K562 (cell line): ENCODE data around the gene PI4KA. TPM values are rescaled to one million over a fixed set of nuclear protein-coding genes. Genes with fewer than 3 reads are reported as not detected.

Source experiments
- CHD1 ChIP-seq: fragments of 200-600 bp; sonication (generic); IDR thresholded peaks from one replicate; pipeline ENCODE4 v1.6.1; 2012; ENCODE audit warnings: mild to moderate bottlenecking, moderate library complexity, low read length, inconsistent platforms
- ELF2 ChIP-seq: fragments of 250-450 bp; sonication (Bioruptor Pico); IDR thresholded peaks from 2 replicates; pipeline ENCODE4 v1.5.0; 2021; ENCODE audit warnings: mild to moderate bottlenecking
- ELF4 ChIP-seq: fragments of 450-650 bp; formaldehyde crosslinking; IDR thresholded peaks from 2 replicates; pipeline ENCODE4 v1.4.0; 2022; ENCODE audit warnings: missing genetic modification characterization
- JUNB ChIP-seq: fragments of 450-650 bp; formaldehyde crosslinking; conservative IDR thresholded peaks from 2 replicates; pipeline ENCODE4 v1.4.0; 2020; ENCODE audit warnings: mild to moderate bottlenecking
- MEIS2 ChIP-seq: fragments of 450-650 bp; IDR thresholded peaks from 2 replicates; pipeline ENCODE4 v1.6.1; 2014; ENCODE audit warnings: mild to moderate bottlenecking; ENCODE audit not compliant: partially characterized antibody
- MTA2 ChIP-seq: fragments of 450-650 bp; IDR thresholded peaks from 2 replicates; pipeline ENCODE4 v1.6.1; 2016; ENCODE audit warnings: low read depth
- MYBL2 ChIP-seq, 2 experiments: fragments of 450-650 bp in 1 of 2; sonication (generic) in 1 of 2; formaldehyde crosslinking in 1 of 2; IDR thresholded peaks; 2 replicates each; pipeline versions ENCODE4 v1.6.1 to v1.8.1; 2017 to 2022; ENCODE audit warnings: borderline replicate concordance in 1 of 2, inconsistent platforms in 1 of 2, low read depth in 1 of 2, mild to moderate bottlenecking in 1 of 2, missing genetic modification reagents in 1 of 2, moderate library complexity in 1 of 2
- POLR2AphosphoS2 ChIP-seq: IDR thresholded peaks from 2 replicates; pipeline ENCODE4 v1.6.1; 2012; ENCODE audit warnings: low read length, improper control_type of control experiment
- POU5F1 ChIP-seq: fragments of 150-350 bp; IDR thresholded peaks from 2 replicates; pipeline ENCODE4 v1.6.1; 2014; ENCODE audit warnings: borderline replicate concordance, low read length, low read depth, mild to moderate bottlenecking; ENCODE audit not compliant: partially characterized antibody
- RB1 ChIP-seq: fragments of 450-650 bp; IDR thresholded peaks from 2 replicates; pipeline ENCODE4 v1.6.1; 2017; ENCODE audit warnings: low read depth, mild to moderate bottlenecking
- RBM15 ChIP-seq: fragments of 200-400 bp; formaldehyde crosslinking; IDR thresholded peaks from 2 replicates; pipeline ENCODE4 v1.6.1; 2018; ENCODE audit warnings: mild to moderate bottlenecking, low read length, moderate library complexity; ENCODE audit not compliant: insufficient read depth
- RERE ChIP-seq: sonication (generic); formaldehyde crosslinking; IDR thresholded peaks from 2 replicates; pipeline ENCODE4 v1.8.0; 2023; ENCODE audit warnings: missing genetic modification reagents, mild to moderate bottlenecking, borderline replicate concordance
- ZFX ChIP-seq: sonication (generic); formaldehyde crosslinking; IDR thresholded peaks from 2 replicates; pipeline ENCODE4 v1.8.0; 2022; ENCODE audit warnings: mild to moderate bottlenecking, missing genetic modification reagents, moderate library complexity
- ZNF121 ChIP-seq: sonication (generic); formaldehyde crosslinking; conservative IDR thresholded peaks from 2 replicates; pipeline ENCODE4 v1.8.0; 2022; ENCODE audit warnings: missing genetic modification reagents
- ZNF174 ChIP-seq: fragments of 250-450 bp; sonication (Bioruptor Pico); IDR thresholded peaks from 2 replicates; pipeline ENCODE4 v1.4.0; 2020; ENCODE audit warnings: mild to moderate bottlenecking
- ZNF384 ChIP-seq: IDR thresholded peaks from 2 replicates; pipeline ENCODE4 v1.6.1; 2012; ENCODE audit warnings: low read depth, low read length, improper control_type of control experiment
- ZNF79 ChIP-seq: fragments of 250-450 bp; sonication (Bioruptor Pico); IDR thresholded peaks from 2 replicates; pipeline ENCODE4 v1.4.0; 2020; ENCODE audit warnings: low read depth, mild to moderate bottlenecking, moderate library complexity
- polyA plus RNA-seq, 8 experiments: library from polyadenylated mRNA; depleted of rRNA in 4 of 8; stranded (reverse) in 5 of 8; unstranded in 3 of 8; fragments of >200 nt; fragmentation: Nextera tagmentation in 2 of 8; fragmentation: Illumina TruSeq in 1 of 8; extraction: Ambion mirVana in 2 of 8; extraction: Trizol in 1 of 8; gene quantifications; 2 replicates each; pipeline versions ENCODE4 v1.2.1 to v1.2.3, GENCODE V29; 2011 to 2014; ENCODE audit warnings: inconsistent platforms in 1 of 8, missing spikeins in 1 of 8
- total RNA-seq, 7 experiments: library from RNA; depleted of rRNA in 6 of 7; stranded (reverse); fragments of >200 nt in 6 of 7; fragmentation: Illumina TruSeq in 2 of 7; extraction: Trizol in 2 of 7; gene quantifications; 2 replicates each; pipeline versions ENCODE4 v1.2.1 to v1.2.3, GENCODE V29; 2011 to 2021; ENCODE audit warnings: low replicate concordance in 1 of 7
- TF ChIP-seq, protein P1 (sequence below): IDR thresholded peaks from 2 replicates; pipeline ENCODE4 v1.6.1; 2014; ENCODE audit warnings: antibody characterized with exemption
- TF ChIP-seq, protein P2 (sequence below), 3 experiments: fragments of 200-800 bp in 1 of 3; sonication (Bioruptor generic) in 1 of 3; sonication (generic) in 1 of 3; formaldehyde crosslinking in 1 of 3; IDR thresholded peaks; 2 replicates each; pipeline versions ENCODE4 v1.6.1 to v1.8.0; 2016 to 2022; ENCODE audit warnings: mild to moderate bottlenecking in 2 of 3, missing compliant biosample characterization in 2 of 3, missing genetic modification characterization in 2 of 3, missing genetic modification reagents in 1 of 3
- TF ChIP-seq, protein P3 (sequence below): fragments of 250-450 bp; sonication (Bioruptor Pico); IDR thresholded peaks from 2 replicates; pipeline ENCODE4 v1.4.0; 2020

The PI4KA gene
- total and polyA plus RNA-seq, 9 of the 15 experiments (the other 6 are each of a cell fraction or from before 2014, with no cell fraction given) = 7.3 to 187 (median 84.7) TPM

GRCh38 chr22:20807315-20807752, 51.3 kb downstream of the PI4KA start (continued):
- no peak for TF ChIP-seq RERE (CRISPR knock-in tag)
- TF ChIP-seq ELF2 (CRISPR knock-in tag) = no peak
- TF ChIP-seq, protein P1, sequence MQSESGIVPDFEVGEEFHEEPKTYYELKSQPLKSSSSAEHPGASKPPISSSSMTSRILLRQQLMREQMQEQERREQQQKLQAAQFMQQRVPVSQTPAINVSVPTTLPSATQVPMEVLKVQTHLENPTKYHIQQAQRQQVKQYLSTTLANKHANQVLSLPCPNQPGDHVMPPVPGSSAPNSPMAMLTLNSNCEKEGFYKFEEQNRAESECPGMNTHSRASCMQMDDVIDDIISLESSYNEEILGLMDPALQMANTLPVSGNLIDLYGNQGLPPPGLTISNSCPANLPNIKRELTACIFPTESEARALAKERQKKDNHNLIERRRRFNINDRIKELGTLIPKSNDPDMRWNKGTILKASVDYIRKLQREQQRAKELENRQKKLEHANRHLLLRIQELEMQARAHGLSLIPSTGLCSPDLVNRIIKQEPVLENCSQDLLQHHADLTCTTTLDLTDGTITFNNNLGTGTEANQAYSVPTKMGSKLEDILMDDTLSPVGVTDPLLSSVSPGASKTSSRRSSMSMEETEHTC = no peak
- TF ChIP-seq MTA2 = no peak
- no peak for TF ChIP-seq ZNF174 (CRISPR knock-in tag)
- no peak for TF ChIP-seq CHD1
- no peak for TF ChIP-seq ZNF79 (CRISPR knock-in tag)
- TF ChIP-seq MYBL2 (IDR thresholded peaks at IDR 0.05; ENCODE audit: low read depth) = no peak
- no peak for TF ChIP-seq MYBL2 (CRISPR knock-in tag; IDR thresholded peaks at IDR 0.05; ENCODE audit: borderline replicate concordance)
- TF ChIP-seq, protein P2, sequence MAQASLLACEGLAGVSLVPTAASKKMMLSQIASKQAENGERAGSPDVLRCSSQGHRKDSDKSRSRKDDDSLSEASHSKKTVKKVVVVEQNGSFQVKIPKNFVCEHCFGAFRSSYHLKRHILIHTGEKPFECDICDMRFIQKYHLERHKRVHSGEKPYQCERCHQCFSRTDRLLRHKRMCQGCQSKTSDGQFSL (CRISPR knock-in tag; IDR thresholded peaks at IDR 0.05) = 0 out of 2 replicates have a peak, but pooled peaks have one; percentile 40
- TF ChIP-seq, protein P2 (tag; IDR thresholded peaks at IDR 0.05) = no peak
- no peak for TF ChIP-seq RBM15
- TF ChIP-seq JUNB (CRISPR knock-in tag) = peak; percentile 89
- peak; percentile 75 for TF ChIP-seq MEIS2
- peak; percentile 14; the same call in 1 of the 2 replicates for TF ChIP-seq ELF4 (CRISPR knock-in tag)
- TF ChIP-seq, protein P3, sequence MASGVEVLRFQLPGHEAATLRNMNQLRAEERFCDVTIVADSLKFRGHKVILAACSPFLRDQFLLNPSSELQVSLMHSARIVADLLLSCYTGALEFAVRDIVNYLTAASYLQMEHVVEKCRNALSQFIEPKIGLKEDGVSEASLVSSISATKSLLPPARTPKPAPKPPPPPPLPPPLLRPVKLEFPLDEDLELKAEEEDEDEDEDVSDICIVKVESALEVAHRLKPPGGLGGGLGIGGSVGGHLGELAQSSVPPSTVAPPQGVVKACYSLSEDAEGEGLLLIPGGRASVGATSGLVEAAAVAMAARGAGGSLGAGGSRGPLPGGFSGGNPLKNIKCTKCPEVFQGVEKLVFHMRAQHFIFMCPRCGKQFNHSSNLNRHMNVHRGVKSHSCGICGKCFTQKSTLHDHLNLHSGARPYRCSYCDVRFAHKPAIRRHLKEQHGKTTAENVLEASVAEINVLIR (CRISPR knock-in tag) = no peak
- no peak for TF ChIP-seq POLR2AphosphoS2
- TF ChIP-seq ZNF384 = no peak
- no peak for TF ChIP-seq ZFX (CRISPR knock-in tag)
- TF ChIP-seq POU5F1 = no peak
- TF ChIP-seq RB1 = no peak
- TF ChIP-seq ZNF121 (CRISPR knock-in tag) = no peak
